Measurements from ENCODE around the gene UNKL.

UNKL gene

GRCh38 chr16:1320658-1321240 is 93.8 kb downstream of the UNKL start:
- DNase-seq, result no peak

- DNase-seq, result no peak
These were observed 94.4 kb downstream of the UNKL start for GRCh38 chr16:1320097-1320496.

GRCh38 chr16:1319041-1319440 is 95.5 kb downstream of the UNKL start:
- DNase-seq, result no peak

DNA sequence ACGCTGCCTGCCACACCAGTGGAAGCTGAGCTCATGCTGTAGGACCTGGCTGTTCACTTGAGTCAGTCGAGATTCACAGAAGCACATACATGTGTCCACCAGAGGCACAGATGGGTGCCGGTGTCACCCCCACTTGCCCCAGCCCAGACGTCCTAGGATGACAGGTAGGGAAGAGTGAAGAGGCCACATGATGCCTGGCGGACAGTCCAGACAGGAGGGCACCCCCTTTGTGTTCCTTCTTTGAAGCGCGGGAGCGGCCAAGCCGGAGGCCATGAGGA is 96.3 kb downstream of the UNKL start:
- no peak for DNase-seq

DNA sequence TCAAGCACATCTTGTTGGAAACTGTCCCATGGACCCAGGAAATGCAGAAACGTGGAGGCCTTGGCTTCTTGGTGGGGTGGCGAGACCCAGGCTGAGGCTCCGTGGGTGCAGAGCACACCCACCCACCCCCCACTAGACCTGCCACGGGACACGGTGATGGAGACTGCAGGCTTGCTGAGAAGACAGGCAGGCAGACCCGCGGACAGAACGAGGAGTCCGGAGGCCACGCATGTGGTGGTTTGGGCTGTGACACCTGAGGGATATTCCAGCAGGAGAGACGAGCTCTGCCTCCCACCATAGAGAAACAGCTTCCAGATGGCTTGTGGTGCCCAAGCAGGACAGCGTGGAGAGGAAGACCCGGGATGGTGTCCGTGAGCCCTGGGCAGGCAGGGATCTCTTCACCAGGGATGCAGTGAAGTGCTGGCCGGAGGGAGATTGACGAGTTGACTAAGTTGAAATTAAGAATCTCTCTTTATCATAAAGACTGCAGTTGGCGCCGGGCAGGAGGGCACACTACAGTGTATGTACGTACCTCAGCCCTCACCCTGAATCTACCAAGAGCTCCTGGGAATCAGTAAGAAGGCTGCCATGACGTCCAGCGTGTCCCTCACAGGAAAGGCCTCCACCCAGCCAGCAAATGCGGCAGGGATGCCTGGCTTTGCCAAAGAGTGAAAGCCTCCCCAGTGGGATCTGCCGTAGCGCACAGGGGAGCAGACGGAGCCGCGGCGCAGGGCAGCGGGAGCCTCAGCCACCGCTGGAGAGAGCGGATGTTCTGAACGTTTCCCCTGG is 96.8 kb downstream of the UNKL start:
- DNase-seq, result no peak

GRCh38 chr16:1316033-1316405 is 98.5 kb downstream of the UNKL start:
- no peak for DNase-seq

GRCh38 chr16:1315081-1316032 is 99.1 kb downstream of the UNKL start:
- no peak for DNase-seq

DNA sequence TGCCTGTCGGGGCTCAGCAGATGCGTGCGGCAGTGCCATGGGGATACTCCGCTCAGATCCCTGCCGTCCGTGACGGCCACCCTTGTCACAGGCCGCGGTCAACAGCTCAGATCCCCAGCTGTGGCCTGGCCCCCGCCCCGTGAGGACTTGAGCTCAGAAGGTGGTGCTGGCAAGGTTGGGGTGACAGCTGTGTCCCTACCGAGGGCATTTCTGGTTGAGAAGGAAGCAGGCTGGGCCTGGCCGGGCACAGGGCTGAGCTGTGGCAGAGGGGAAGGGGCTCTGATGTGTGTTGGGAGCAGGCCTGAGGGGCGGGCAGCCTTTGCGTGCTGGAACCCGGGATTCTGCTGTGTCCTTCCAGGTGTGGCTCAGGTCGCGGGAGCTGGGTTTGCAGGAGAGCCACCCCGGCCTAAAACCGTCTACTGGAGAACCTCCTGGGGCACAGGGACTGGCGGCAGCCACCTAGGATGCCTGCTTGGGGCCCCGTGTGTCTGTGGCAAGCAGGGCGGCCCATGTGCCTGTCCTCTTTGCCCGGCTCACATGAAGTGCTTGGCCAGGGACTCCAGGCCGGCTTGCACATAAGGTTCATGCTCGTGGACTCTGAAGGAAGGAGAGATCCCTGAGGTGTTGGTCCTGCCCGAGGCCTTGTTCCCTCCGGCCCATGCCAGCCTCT is 100.0 kb downstream of the UNKL start:
- DNase-seq, result no peak

DNA sequence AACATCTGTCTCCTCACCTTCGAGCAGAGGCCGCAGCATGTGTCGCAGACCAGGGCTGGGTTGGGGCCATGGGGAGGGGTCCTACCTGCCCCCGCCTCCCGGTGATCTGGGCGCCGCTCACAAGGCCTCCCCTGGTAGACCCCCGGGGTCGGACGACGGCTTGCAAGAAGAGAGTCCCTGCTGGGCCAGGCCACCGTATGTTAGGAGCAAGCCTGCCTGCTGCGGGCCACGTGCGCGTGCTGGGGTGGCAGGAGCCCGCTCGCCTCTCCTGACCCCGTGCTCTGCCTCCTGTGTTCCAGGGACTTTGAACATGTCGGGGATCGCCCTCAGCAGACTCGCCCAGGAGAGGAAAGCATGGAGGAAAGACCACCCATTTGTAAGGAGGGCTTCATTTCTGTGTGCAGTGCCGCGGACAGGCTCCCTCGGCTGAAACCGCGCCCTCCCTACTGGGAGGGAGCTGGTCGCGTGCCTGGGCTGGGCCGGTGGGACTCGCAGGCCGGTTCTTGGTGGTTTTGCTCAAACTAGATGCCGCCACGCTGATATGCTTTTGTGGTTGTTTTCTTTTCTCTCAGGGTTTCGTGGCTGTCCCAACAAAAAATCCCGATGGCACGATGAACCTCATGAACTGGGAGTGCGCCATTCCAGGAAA is 100.7 kb downstream of the UNKL start:
- DNase-seq, result no peak

Measured in CD4-positive, alpha-beta T cell treated with Interleukin-10 for 1 hour (primary cell).